GM19240 (cell line): ENCODE data around the gene REEP6.

Experiments
- DNase-seq: peaks from one replicate; pipeline ENCODE4 v3.0.0; 2011; ENCODE audit warnings: low spot score; ENCODE audit not compliant: insufficient read length

Gene REEP6

DNA sequence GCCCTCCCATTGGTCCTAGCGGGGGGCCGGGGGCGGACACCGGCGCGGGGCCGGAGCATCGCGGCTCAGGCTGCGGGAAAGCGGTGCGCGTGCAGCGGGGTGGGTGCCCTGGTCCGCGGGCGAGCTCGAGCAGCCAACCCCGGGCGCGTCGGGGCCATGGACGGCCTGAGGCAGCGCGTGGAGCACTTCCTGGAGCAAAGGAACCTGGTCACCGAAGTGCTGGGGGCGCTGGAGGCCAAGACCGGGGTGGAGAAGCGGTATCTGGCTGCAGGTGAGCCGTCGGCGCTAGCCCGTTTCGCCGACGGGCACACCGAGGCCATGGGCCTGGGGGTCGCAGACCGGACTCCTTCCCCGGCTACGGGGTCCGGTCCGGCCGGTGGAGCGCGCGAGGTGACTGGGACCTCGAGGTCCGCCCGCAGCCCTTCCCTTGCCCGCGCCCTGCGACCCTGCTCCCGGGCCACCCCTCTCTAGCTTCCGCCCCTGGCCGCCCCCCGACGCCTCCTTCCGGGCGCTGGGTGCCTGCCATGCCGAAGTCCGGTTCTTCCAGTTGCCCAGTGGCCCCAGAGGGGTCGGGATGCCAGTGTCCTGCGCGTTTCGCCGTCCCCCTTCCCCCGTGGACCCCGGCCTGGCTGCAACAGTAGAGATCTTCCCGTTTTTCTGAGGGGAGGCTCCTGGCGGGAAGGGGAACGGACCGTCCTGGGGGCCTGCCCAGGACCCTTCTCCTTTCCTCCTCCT is at the start of gene REEP6:
Gene REEP6 (plus strand): TSS at position 68 of the 735 bp plus-strand sequence. CDS start 89 bp downstream, at position 157.
- no peak for DNase-seq

DNA sequence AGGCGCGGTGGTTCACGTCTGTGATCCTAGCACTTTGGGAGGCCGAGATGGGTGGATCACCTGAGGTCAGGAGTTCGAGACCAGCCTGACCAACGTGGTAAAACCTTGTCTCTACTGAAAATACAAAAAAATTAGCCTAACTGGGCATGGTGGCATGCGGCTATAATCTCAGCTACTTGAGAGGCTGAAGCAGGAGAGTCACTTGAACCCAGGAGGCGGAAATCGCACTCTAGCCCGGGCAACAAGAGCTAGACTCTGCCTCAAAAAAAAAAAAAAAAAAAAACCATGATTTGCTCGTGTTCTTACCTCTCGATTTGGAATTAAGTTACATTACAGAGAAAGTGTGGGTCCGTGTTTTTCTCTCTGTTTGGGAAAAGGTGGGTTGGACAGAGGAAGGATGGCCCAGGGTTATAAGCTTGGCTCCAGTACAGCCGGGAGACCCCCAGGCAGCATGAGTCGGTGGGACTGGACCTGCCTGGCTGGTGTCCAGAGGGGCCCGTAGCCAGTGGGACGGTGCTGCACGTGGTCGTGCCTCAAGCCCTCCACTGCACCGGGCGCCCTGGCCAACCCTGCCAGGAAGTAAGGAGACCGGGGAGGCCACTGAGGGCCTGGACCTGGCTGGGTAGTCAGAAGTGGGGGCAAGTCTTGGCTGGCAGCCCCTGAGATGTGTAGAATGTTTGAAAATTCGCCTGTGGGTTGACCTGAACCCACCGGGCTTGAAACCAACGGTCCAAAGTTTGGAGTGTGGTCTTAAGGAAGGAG is 49.1 kb upstream of the REEP6 start:
- no peak for DNase-seq

DNA sequence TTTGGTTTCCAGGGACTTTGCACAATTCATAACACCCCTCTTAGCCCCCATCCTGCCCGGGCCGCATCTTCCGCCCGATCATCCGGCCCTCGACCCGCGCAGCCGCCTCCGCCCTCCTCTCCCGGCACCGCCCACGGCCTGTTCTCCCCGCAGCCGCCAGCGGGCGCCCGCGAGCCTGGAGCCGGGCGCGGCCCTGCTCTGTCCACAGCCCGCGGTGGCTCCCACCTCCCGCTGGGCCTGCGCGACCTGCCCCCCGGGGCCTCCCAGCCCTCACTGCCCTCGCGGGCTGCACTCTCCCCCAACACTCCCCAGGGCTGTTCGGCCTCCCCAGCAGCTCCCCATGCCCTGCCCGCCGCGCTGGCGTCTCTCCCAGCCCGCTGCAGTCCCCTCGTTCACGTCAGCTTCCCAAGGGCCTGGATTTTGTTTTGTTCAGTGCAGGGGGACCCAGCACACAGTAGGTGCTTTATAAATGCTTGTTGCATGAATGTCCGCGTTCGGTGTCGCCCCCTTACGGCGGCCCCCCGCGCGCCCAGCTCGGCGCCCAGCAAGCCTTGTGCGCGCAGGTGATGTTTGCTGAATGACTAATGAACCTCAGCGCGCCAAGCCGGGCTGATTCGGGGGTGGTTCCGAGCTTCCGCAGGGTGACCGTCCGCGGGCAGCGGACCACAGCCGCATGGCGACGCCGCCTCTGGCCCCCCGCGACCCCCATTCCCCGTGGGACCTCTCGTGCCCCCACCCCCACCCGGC is 45.6 kb upstream of the REEP6 start:
- peak; percentile 94 for DNase-seq

DNA sequence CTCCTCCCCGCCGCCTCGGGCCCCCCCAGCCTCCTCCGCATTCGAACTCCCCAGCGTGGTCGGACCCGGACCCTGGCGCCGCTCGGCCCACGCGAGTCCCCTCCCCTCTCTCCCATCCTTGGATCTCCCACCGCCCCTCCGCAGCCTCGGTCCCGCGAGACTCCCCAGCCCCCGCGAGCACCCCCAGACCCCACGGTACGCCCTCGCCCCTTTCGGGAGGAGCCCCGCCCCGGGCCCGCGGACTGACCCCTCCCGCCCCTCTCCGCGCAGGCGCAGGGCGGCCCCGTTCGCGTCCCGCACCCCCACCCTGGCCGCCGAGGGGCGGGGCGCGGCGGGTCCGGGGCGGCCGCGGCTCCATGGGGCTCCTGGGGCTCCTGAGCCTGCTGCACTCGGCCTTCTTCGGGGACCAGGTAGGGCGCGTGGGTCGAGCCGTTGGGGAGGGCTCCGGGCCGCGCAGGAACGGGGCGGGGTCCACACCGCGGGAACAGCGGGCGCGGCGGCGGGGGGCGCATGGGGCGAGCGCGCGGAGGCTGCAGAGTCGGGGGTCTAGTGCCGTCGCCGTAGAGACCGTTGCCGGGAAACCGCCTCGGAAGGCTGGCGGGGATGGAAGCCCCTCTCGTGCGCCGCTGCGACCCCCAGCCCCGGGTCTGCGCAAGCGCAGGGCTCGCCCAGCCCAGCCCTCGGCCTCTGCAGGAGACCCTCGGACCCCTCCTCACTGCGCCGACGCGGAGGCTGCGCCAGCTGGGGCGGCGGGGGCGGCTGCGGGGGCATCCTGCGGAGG is 44.9 kb upstream of the REEP6 start:
- DNase-seq = no peak

DNA sequence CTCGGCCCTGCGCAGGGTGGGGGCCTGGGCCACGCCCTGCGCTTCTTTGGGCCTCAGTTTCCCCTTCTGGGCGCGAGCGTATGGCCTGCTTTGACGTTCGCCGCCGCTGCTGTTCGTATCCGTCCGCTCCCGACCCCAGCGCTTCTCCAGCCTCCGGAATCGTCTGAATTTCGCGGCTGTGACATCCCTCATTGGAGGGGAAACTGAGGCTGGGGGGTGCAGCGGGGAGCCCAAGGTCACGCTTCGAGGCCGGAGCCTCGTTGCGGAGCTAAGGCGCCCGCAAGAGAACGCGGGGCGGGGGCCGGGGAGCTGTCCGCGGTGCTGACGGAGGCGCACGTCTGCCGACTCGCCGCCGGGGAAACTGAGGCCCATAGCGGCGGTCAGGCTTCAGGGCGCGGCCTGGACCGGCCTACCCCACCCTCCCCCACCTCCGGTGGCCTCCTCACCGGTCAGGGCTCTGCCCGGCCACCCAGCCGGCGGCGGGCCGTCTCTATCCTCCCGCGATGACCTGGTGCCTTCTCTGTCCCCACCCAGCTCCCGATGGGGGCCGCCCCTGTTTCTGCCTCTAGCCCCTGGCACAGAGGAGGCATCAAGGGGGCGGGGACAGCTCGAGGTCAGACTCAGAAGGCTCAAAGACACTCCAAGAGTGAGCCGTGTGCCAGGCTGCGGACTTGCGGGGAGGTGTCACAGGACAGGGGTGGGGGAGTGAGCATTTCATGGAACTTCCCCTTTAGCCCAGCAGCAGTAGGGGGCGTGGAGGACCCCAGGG is 44.1 kb upstream of the REEP6 start:
- DNase-seq = no peak

GRCh38 chr19:1447504-1447903 is 43.5 kb upstream of the REEP6 start:
- DNase-seq = no peak

- DNase-seq = no peak
Measured at GRCh38 chr19:1447944-1448343, 43.0 kb upstream of the REEP6 start.

DNA sequence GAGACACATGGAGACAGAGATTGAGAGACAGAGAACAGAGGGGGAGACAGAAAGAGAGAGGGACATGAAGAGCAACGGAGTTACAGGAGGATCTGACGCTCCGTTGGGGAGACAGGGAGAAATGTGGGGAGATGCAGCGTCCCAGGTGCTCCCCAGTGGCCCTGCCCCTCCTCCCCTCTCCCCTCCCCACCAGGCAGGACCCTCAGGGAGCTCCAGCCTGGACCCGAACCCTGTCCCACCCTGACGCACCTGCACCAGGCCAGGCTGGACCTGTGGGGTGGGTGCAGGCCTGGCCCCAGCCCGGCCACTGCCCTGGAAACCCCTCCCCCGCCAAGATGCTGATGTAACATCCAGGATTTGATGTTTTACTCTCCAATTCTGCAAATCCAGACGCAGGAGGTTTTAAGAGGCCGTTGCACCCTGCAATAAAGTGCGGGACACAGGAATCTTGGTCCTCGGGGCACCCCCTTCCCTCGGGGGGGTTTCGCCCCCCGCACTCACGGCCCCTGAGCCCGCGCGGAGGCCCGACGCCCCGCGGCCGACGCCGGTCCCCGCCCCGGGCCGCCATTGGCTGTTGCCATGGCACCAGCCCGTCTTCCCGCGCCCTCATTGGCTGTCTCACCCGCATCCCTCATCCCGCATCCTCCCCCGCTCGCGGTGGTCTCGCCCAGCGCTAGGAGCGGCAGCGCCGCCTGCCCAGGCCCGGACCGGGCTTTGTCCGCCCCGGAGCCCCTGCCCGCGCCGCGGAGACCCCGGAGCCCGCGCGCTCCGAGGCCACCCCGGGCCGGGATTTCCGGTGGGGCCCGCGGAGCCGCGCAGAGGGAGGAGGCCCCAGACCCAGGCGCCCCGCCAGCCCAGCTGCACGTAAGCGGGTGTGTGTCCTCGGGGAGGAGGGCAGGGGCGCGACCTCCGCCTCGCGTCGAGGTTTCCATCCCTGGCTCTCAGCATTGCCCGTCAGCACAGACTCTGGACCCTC is 41.2 kb upstream of the REEP6 start, which contains the start of gene APC2:
Gene APC2 (plus strand): TSS at position 655 of the 976 bp plus-strand sequence. CDS start 2,881 bp downstream, outside the sequence.
- DNase-seq = no peak

DNA sequence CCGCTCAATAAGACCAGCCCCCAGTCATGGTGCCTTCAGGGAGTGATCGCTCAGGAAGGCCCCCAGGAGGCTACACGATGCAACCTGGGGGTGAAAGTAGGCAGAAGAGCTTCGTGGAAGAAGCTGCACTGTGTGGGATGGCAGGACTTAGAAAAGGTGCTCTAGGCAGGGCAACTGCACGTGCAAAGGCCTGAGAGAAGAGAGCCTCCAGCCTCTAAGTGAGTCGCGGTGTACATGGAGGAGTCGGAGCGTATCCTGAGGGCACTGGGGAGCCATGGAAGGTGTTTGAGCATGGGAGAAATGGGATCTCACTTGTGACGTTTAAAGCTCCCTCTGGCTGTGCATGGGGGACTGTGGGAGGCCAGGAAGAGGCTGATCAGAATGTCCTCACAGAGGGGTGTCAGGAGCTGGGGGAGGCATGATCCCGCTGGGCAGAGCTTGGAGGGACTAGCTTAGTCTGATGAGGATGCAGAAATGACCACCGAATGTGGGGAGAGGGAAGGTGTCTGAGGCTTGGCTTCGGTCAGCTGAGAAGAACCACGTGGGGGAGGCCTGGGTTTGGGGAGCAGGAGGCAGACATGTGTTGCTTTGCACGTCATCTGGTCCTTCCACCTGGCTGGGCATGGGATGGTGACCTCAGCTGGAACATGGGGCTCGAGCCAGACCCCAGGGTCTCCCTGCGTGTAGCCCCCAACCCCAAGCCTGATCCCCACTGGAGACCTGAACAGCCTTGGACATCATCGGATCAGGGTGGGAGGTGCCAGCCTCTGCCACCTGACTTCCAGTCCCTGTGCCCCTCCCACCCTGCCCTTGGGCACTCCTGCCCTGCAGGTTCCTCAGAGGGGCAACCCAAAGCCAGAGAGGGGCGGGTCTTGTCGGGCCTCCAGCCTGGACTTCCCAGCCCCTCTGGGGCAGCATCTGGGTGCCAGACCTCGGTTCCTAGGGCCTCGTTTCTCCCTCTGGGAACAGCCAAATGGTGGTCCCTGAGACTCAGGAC is 39.9 kb upstream of the REEP6 start:
- DNase-seq = no peak

DNA sequence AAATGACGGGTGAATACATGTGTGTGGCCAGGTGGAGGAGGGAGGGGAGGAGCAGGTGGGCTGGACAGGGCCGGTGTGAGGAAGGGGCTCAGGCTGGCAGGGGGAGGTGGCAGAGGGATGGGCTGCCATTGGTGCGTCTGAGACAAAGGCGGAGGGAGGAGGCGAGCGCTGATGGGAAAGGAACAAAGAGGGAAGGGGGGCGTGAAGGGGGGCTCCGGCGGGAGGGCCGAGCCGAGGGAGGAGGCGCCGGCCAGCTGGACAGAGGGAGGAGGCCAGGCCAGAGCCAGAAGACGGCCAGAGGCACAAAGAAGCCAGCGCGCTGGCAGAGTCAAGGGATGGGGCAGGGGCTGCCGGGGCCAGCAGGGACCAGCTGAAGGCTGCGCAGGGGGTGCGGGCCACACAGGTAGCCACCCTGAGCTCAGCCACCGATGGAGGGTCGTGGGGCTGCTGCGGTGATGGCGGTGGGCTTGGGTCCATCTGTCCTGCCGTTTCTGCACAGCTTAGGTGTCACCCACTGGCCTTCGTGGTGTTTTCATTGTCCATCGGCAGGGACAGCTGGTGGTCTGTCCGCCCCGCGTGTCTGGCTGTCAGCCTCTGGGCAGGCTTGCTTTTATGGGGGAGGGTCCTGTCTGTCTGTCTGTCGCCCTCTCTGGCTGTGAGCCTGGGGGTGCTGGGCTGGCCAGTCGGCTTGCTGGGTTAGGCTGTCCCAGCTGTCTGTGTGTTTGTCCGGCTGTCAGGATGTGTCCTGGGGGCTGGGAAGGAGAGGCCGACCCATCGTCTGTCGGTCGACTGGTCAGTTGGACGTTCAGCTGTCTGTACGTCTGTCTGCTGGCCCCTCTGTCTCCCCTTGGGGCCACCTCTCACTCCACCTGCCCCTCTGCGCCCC is 38.8 kb upstream of the REEP6 start:
- DNase-seq = no peak

- no peak for DNase-seq
Measured at GRCh38 chr19:1452802-1453524, 38.0 kb upstream of the REEP6 start.

DNA sequence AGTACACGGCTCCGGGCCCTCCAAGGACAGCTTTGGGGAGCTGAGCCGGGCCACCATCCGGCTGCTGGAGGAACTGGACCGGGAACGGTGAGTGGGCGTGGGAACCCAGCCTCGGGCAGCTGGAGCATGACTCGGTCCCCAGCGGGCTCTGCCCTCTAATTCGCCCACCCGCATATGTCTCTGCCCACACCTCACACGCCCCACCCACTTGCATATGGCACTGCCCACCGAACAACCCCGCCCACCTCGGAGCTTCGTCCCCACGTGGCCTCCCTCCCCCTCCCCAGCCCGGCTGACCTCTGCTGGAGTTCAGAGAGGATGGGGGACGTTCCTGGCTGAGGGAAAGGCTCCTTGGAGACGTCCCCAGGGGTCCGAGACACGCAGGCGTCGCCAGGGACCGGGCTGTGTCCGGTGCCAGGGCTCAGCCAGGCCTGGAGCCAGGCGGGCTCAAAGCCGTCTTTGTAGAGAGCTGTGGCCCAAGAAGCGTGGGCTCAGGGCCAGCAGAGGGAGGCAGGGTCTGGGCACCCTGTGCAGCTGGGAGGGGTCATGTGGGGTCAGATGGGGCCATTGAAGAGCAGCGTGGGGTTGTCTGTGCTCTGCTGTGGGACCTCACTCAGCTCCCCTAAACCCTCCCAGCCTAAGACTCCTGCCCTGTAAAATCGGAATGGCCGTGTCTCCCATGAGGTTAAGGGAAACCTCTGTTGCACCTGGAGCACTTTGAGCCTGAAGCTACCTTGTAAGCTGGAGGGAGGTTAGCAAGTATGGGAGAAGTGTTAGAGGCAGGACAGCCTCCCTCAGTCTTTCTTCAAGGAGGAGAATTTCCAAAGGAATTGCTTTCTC is 37.2 kb upstream of the REEP6 start:
- DNase-seq = no peak

GRCh38 chr19:1455002-1455335 is 36.0 kb upstream of the REEP6 start:
- no peak for DNase-seq

- no peak for DNase-seq
Measured at GRCh38 chr19:1455336-1456120, 35.5 kb upstream of the REEP6 start.
